ENCODE data around the gene MCHR1.

Gene MCHR1

DNA sequence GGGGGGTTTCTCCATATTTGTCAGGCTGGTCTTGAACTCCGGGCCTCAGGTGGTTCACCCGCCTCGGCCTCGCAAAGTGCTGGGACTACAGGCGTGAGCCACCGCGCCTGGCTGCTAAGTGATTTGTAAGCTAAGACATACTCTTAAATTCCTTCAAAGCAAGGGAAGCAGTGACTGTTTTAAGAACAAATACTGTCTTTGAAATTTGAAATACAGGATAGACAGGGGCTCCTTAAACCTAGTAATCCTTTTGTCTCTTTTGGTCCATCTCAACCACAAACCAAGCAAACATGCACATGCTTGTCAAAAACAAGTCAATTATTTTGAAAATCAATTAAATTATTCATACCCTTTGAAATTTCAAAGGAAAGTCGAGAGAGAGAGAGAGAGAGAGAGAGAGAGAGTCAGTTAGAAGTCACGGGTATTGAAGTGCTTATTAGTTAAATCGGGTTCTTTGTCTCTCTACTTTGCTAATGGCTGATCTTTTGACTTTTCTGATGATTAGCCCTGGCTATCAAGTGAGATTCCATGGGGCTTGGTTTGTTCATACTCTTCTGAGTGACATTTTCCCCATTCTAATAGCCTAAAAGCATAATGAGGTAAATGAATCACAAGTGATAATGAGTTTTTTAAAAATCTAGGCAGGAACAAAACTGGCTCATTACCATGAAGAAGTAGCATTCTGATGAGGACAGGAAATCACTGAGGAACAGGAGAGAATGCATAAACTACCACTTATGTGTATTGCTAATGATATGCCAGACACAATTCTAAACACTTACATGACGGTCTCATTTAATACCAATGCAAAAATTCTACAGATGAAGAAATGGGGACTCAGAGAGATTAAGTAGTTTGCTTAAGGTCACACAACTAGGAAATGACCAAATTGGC lies 48.0 kb downstream of the MCHR1 start:
- Mint-ChIP-seq H3K9me3 (no peaks in the 10 kb centered on the region), H3K36me3 (ENCODE audit: insufficient read depth) (peaks cover 5% of the 10 kb centered on the region), H3K4me3 (peak overlapping the region; percentile 15), H3K27ac (ENCODE audit: low read depth) (peak overlapping the region; percentile 1), H3K27me3 (no peaks in the 10 kb centered on the region), H3K4me1 (peaks cover 26% of the 10 kb centered on the region)
- DNase-seq (ENCODE audit: low spot score in 2 of 2) (no peak), ATAC-seq (replicated peaks; ENCODE audit: extremely low read depth, poor library complexity, severe bottlenecking) (no peak)

DNA sequence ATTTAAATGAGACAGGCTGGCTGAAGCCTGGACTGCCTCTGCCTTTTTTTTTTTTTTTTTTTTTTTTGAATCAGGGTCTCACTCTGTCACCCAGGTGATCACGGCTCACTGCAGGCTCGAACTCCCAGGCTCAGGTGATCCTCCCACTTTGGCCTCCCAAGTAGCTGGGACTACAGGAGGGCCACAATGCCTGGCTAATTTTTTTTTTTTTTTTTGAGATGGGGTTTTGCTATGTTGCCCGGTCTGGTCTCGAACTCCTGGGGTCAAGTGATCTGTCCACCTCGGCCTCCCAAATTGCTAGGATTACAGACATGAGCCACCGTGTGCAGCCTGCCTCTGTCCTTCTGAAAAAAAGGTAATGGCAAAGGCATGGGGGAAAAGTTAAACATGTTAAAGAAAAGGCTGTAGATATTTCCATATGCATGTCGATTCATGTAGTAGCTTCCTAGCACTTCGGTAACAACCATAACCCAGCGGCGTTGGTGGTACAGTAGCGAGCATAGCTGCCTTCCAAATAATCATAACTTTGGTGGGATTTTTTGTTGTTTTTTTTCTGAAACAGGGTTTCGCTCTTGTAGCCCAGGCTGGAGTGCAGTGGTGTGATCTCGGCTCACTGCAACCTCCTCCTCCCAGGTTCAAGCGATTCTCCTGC lies 48.8 kb downstream of the MCHR1 start:
- Mint-ChIP-seq H3K36me3 (ENCODE audit: insufficient read depth) (peaks cover 5% of the 10 kb centered on the region), H3K27me3 (no peaks in the 10 kb centered on the region), H3K4me1 (peaks cover 34% of the 10 kb centered on the region), H3K4me3 (peak overlapping the region; percentile 15), H3K27ac (ENCODE audit: low read depth) (peak overlapping the region; percentile 30), H3K9me3 (no peaks in the 10 kb centered on the region)
- DNase-seq (ENCODE audit: low spot score in 2 of 2) (no peak), ATAC-seq (replicated peaks; ENCODE audit: extremely low read depth, poor library complexity, severe bottlenecking) (no peak)

DNA sequence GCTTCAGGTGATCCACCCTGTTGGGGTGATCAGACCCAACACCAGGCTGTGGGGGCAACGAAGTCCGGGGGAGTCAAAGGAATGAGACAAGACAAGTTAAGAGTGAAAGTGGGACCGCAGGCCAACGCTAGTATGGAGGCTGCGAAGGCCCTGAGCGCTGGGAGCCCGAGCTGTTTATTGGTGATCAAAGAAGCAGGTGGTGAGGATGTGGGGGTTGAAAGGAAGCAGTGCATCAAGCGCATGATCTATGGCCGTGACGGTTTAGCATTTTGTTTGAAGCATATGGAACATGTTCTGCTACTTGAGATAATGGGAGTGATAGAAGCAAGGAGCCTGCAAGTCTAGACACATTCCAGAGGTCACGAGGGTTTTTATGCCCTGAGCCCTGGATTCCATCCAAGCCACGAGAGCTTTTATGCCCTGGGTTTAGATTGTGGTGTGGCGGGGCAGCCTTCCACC lies 49.5 kb downstream of the MCHR1 start:
- peaks cover 3% of the 10 kb centered on the region for H3K36me3 Mint-ChIP-seq (ENCODE audit: insufficient read depth)
- no peak overlapping the region for H3K4me3 Mint-ChIP-seq
- no peaks in the 10 kb centered on the region for H3K9me3 Mint-ChIP-seq
- H3K27ac Mint-ChIP-seq (ENCODE audit: low read depth) = peak overlapping the region; percentile 30
- DNase-seq (ENCODE audit: low spot score in 2 of 2) (peak; percentile 26), ATAC-seq (replicated peaks; ENCODE audit: extremely low read depth, poor library complexity, severe bottlenecking) (peak; percentile 64)
- peaks cover 34% of the 10 kb centered on the region for H3K4me1 Mint-ChIP-seq
- H3K27me3 Mint-ChIP-seq = no peaks in the 10 kb centered on the region

DNA sequence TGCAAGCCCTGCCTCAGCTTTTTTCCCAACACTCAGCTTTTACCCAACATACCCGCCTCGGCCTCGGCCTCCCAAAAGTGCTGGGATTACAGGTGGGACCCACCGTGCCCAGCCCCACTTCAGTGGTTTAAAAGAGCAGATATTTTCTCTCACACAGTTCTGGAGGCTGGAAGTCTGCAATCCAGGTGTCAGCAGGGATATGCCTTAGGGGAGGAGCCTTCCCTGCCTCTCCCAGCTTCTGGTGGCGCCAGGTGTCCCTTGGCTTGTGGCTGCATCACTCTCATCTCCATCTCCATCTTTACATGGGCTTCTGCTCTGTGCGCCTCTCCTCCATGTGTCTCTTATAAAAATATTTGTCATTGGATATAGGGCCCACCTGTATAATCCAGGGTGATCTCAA lies 50.0 kb downstream of the MCHR1 start:
- Mint-ChIP-seq H3K4me1 (peaks cover 34% of the 10 kb centered on the region), H3K27me3 (no peaks in the 10 kb centered on the region), H3K36me3 (ENCODE audit: insufficient read depth) (peaks cover 3% of the 10 kb centered on the region), H3K9me3 (no peaks in the 10 kb centered on the region), H3K4me3 (no peak overlapping the region), H3K27ac (ENCODE audit: low read depth) (peak overlapping the region; percentile 30)
- ATAC-seq (replicated peaks; ENCODE audit: extremely low read depth, poor library complexity, severe bottlenecking) = no peak
- no peak for DNase-seq (ENCODE audit: low spot score in 2 of 2)

Measured in central memory CD8-positive, alpha-beta T cell (primary cell).